ENCODE measurements around the gene MYL9.

The MYL9 gene

GRCh38 chr20:36591281-36591680, 50.0 kb downstream of the MYL9 start:
- ATAC-seq (replicated peaks) = no peak
- H3K36me3 Mint-ChIP-seq (ENCODE audit: insufficient read depth) = peaks cover 22% of the 10 kb centered on the region
- DNase-seq = no peak
- H3K27ac Mint-ChIP-seq = peak overlapping the region in 1 of 2 donors; percentile 62
- no peak overlapping the region for H3K4me3 Mint-ChIP-seq
- peaks cover 29 to 36% of the 10 kb centered on the region in 2 donors for H3K4me1 Mint-ChIP-seq (ENCODE audit: low read depth in 2 of 2)
- H3K9me3 Mint-ChIP-seq = no peaks in the 10 kb centered on the region
- no peaks in the 10 kb centered on the region for H3K27me3 Mint-ChIP-seq

- DNase-seq = peak in 2 of 3 experiments; percentile 22 to 24
- Mint-ChIP-seq H3K27me3 (no peaks in the 10 kb centered on the region), H3K4me3 (no peak overlapping the region), H3K36me3 (ENCODE audit: insufficient read depth) (peaks cover 22% of the 10 kb centered on the region), H3K9me3 (no peaks in the 10 kb centered on the region), H3K27ac (peak overlapping the region; percentile 62 to 80), H3K4me1 (ENCODE audit: low read depth in 2 of 2) (peaks cover 29 to 32% of the 10 kb centered on the region in 2 donors)
- peak; percentile 49 for ATAC-seq (replicated peaks)
Observed at GRCh38 chr20:36591854-36592641, 50.7 kb downstream of the MYL9 start.

GRCh38 chr20:36593347-36593929, 52.1 kb downstream of the MYL9 start:
- H3K4me3 Mint-ChIP-seq = no peak overlapping the region
- peaks cover 26% of the 10 kb centered on the region in 2 donors for H3K4me1 Mint-ChIP-seq (ENCODE audit: low read depth in 2 of 2)
- DNase-seq = no peak
- ATAC-seq (replicated peaks) = no peak
- no peaks in the 10 kb centered on the region for H3K9me3 Mint-ChIP-seq
- peaks cover 19% of the 10 kb centered on the region for H3K36me3 Mint-ChIP-seq (ENCODE audit: insufficient read depth)
- peak overlapping the region; percentile 80 to 90 for H3K27ac Mint-ChIP-seq
- no peaks in the 10 kb centered on the region for H3K27me3 Mint-ChIP-seq

- ATAC-seq (replicated peaks) (no peak), DNase-seq (no peak)
- Mint-ChIP-seq H3K4me1 (ENCODE audit: low read depth in 2 of 2) (peaks cover 11 to 14% of the 10 kb centered on the region in 2 donors), H3K27ac (peak overlapping the region in 1 of 2 donors; percentile 39), H3K9me3 (no peaks in the 10 kb centered on the region), H3K27me3 (no peaks in the 10 kb centered on the region), H3K4me3 (no peak overlapping the region), H3K36me3 (ENCODE audit: insufficient read depth) (peaks cover 6% of the 10 kb centered on the region)
Observed at GRCh38 chr20:36599912-36600345, 58.6 kb downstream of the MYL9 start.

All from effector memory CD8-positive, alpha-beta T cell (primary cell).